Neuronal stem cell (in vitro differentiated cells): Measurements from ENCODE around the gene ZNF106.

ENCODE experiments used
- DNase-seq: peaks from one replicate; pipeline ENCODE4 v3.0.0-alpha.2; 2013; ENCODE audit warnings: low spot score
- H2AFZ ChIP-seq: one replicate; pipeline ENCODE4 v1.6.1; 2013; ENCODE audit warnings: mild to moderate bottlenecking, low read length, inconsistent platforms
- H2AK5ac ChIP-seq: 2 replicates; pipeline ENCODE4 v1.6.1; 2013; ENCODE audit warnings: low read depth, mild to moderate bottlenecking, inconsistent platforms, low read length, moderate library complexity, mixed read lengths
- H2BK120ac ChIP-seq: 2 replicates; pipeline ENCODE4 v1.6.1; 2013; ENCODE audit warnings: low read depth, mild to moderate bottlenecking, inconsistent platforms, low read length, moderate library complexity, mixed read lengths
- H2BK12ac ChIP-seq: one replicate; pipeline ENCODE4 v1.6.1; 2013; ENCODE audit warnings: low read length, inconsistent platforms
- H2BK15ac ChIP-seq: 2 replicates; pipeline ENCODE4 v1.6.1; 2013; ENCODE audit warnings: mild to moderate bottlenecking, low read length, inconsistent platforms, mixed read lengths
- H2BK5ac ChIP-seq: one replicate; pipeline ENCODE4 v1.6.1; 2013; ENCODE audit warnings: inconsistent platforms, mild to moderate bottlenecking, low read length, moderate library complexity
- H3K14ac ChIP-seq: one replicate; pipeline ENCODE4 v1.6.1; 2013; ENCODE audit warnings: low read length, inconsistent platforms
- H3K18ac ChIP-seq: 2 replicates; pipeline ENCODE4 v1.6.1; 2013; ENCODE audit warnings: low read length, inconsistent platforms
- H3K23ac ChIP-seq: 2 replicates; pipeline ENCODE4 v1.6.1; 2013; ENCODE audit warnings: low read depth, mild to moderate bottlenecking, mixed read lengths, low read length, inconsistent platforms; ENCODE audit not compliant: poor library complexity
- H3K27ac ChIP-seq: replicated peaks from 3 replicates; pipeline ENCODE4 v1.5.1; 2013; ENCODE audit warnings: low read length, inconsistent platforms
- H3K27me3 ChIP-seq, 3 experiments: 2 replicates each; pipeline ENCODE4 v1.6.1; 2013; ENCODE audit warnings: low read length in 3 of 3, mild to moderate bottlenecking in 2 of 3, inconsistent platforms in 1 of 3, low read depth in 1 of 3, mixed read lengths in 1 of 3, moderate library complexity in 1 of 3; ENCODE audit not compliant: control insufficient read depth in 3 of 3, insufficient read depth in 3 of 3
- H3K36me3 ChIP-seq, 2 donors: replicated peaks in 1 of 2; 2 replicates each; pipeline ENCODE4 v1.6.1; 2013; ENCODE audit warnings: low read length in 2 of 2; ENCODE audit not compliant: control insufficient read depth in 2 of 2, insufficient read depth in 2 of 2
- H3K4ac ChIP-seq: 2 replicates; pipeline ENCODE4 v1.6.1; 2013; ENCODE audit warnings: inconsistent platforms, mild to moderate bottlenecking, low read length, moderate library complexity
- H3K4me1 ChIP-seq, 2 donors: 1 replicate in 1 of 2; 2 replicates in 1 of 2; pipeline ENCODE4 v1.6.1; 2013; ENCODE audit warnings: low read length in 2 of 2, low read depth in 1 of 2; ENCODE audit not compliant: control insufficient read depth in 2 of 2, insufficient read depth in 1 of 2
- H3K4me2 ChIP-seq: one replicate; pipeline ENCODE4 v1.6.1; 2013; ENCODE audit warnings: mild to moderate bottlenecking, low read length, inconsistent platforms; ENCODE audit not compliant: insufficient read depth, poor library complexity, severe bottlenecking
- H3K4me3 ChIP-seq, 2 donors: 2 replicates each; pipeline ENCODE4 v1.5.1; 2013; ENCODE audit warnings: low read length in 2 of 2, mild to moderate bottlenecking in 2 of 2, inconsistent platforms in 1 of 2, moderate library complexity in 1 of 2
- H3K79me1 ChIP-seq: one replicate; pipeline ENCODE4 v1.6.1; 2013; ENCODE audit warnings: low read depth, mild to moderate bottlenecking, inconsistent platforms, low read length, moderate library complexity
- H3K9ac ChIP-seq: one replicate; pipeline ENCODE4 v1.6.1; 2013; ENCODE audit warnings: mild to moderate bottlenecking, low read depth, low read length, inconsistent platforms; ENCODE audit not compliant: poor library complexity
- H3K9me3 ChIP-seq, 2 donors: replicated peaks in 1 of 2; 2 replicates each; pipeline versions ENCODE3 to v1.6.1; 2013; ENCODE audit warnings: low read length in 2 of 2, mild to moderate bottlenecking in 2 of 2, inconsistent platforms in 1 of 2, low read depth in 1 of 2, mixed read lengths in 1 of 2, moderate library complexity in 1 of 2; ENCODE audit not compliant: control insufficient read depth in 2 of 2, insufficient read depth in 1 of 2
- H4K8ac ChIP-seq: one replicate; pipeline ENCODE4 v1.6.1; 2013; ENCODE audit warnings: low read depth, mild to moderate bottlenecking, inconsistent platforms, low read length, moderate library complexity
- H4K91ac ChIP-seq: one replicate; pipeline ENCODE4 v1.6.1; 2013; ENCODE audit warnings: low read length, low read depth, mild to moderate bottlenecking, inconsistent platforms; ENCODE audit not compliant: poor library complexity
- WGBS, 2 donors: extraction: QIAGEN DNeasy Blood & Tissue Kit; methylation state at CpG; one replicate each; pipeline ENCODE4 v1.1.7; 2013; ENCODE audit warnings: missing lambda C conversion rate in 2 of 2, mixed read lengths in 1 of 2; ENCODE audit not compliant: insufficient read length in 2 of 2, insufficient replicate concordance in 1 of 2; ENCODE audit errors: extremely low coverage in 2 of 2; 5-methylcytosine and 5-hydroxymethylcytosine counted together

The ZNF106 gene

GRCh38 chr15:42419369-42419768, 71.6 kb downstream of the ZNF106 start:
- Histone ChIP-seq H3K27ac (no peak overlapping the region), H3K23ac (no peak overlapping the region), H3K27me3 (no peaks in the 10 kb centered on the region), H3K18ac (no peak overlapping the region), H3K4ac (no peak overlapping the region), H4K91ac (no peak overlapping the region), H2BK5ac (no peak overlapping the region), H3K9ac (no peak overlapping the region), H3K9me3 (no peaks in the 10 kb centered on the region), H2BK120ac (no peak overlapping the region), H3K4me1 (no peaks in the 10 kb centered on the region), H3K4me2 (no peak overlapping the region), H3K79me1 (no peaks in the 10 kb centered on the region), H3K36me3 (peaks cover 25 to 93% of the 10 kb centered on the region in 2 donors), H4K8ac (no peak overlapping the region), H2AK5ac (no peak overlapping the region), H2AFZ (no peak overlapping the region), H2BK12ac (no peak overlapping the region), H3K4me3 (no peak overlapping the region), H2BK15ac (no peak overlapping the region), H3K14ac (no peak overlapping the region)
- no CpG with 5 or more reads among the region's 7 CpGs for WGBS, 2 donors
- no peak for DNase-seq

- Histone ChIP-seq H3K23ac (no peak overlapping the region), H3K27ac (no peak overlapping the region), H3K14ac (no peak overlapping the region), H4K8ac (no peak overlapping the region), H2BK15ac (no peak overlapping the region), H3K79me1 (no peaks in the 10 kb centered on the region), H2BK5ac (no peak overlapping the region), H3K9ac (no peak overlapping the region), H3K4me3 (no peak overlapping the region), H2AFZ (no peak overlapping the region), H3K27me3 (no peaks in the 10 kb centered on the region), H3K9me3 (no peaks in the 10 kb centered on the region), H3K4me1 (no peaks in the 10 kb centered on the region), H4K91ac (no peak overlapping the region), H2BK120ac (no peak overlapping the region), H2BK12ac (no peak overlapping the region), H3K18ac (no peak overlapping the region), H2AK5ac (no peak overlapping the region), H3K36me3 (peaks cover 20 to 75% of the 10 kb centered on the region in 2 donors), H3K4me2 (no peak overlapping the region), H3K4ac (no peak overlapping the region)
- no peak for DNase-seq
- no CpG with 5 or more reads among the region's 2 CpGs for WGBS, 2 donors
Measured at GRCh38 chr15:42413920-42414319, 77.0 kb downstream of the ZNF106 start.

GRCh38 chr15:42411884-42412283, 79.1 kb downstream of the ZNF106 start:
- no peak overlapping the region for H3K4me3 ChIP-seq
- no peak overlapping the region for H2BK15ac ChIP-seq
- no peak for DNase-seq
- no peak overlapping the region for H2BK12ac ChIP-seq
- H3K4me1 ChIP-seq: no peaks in the 10 kb centered on the region
- H3K4ac ChIP-seq: no peak overlapping the region
- H3K9me3 ChIP-seq: no peaks in the 10 kb centered on the region
- no CpG with 5 or more reads among the region's 7 CpGs for WGBS, 2 donors
- H4K91ac ChIP-seq: no peak overlapping the region
- no peaks in the 10 kb centered on the region for H3K27me3 ChIP-seq
- no peaks in the 10 kb centered on the region for H3K79me1 ChIP-seq
- H2BK5ac ChIP-seq: no peak overlapping the region
- H2BK120ac ChIP-seq: no peak overlapping the region
- no peak overlapping the region for H3K23ac ChIP-seq
- no peak overlapping the region for H3K27ac ChIP-seq
- no peak overlapping the region for H2AFZ ChIP-seq
- H3K18ac ChIP-seq: no peak overlapping the region
- H3K4me2 ChIP-seq: no peak overlapping the region
- H3K36me3 ChIP-seq: peaks cover 13 to 56% of the 10 kb centered on the region in 2 donors
- H2AK5ac ChIP-seq: no peak overlapping the region
- H3K14ac ChIP-seq: no peak overlapping the region
- H3K9ac ChIP-seq: no peak overlapping the region
- no peak overlapping the region for H4K8ac ChIP-seq

- Histone ChIP-seq H3K9me3 (no peaks in the 10 kb centered on the region), H2BK12ac (no peak overlapping the region), H3K79me1 (no peaks in the 10 kb centered on the region), H2BK5ac (no peak overlapping the region), H2AK5ac (no peak overlapping the region), H3K9ac (no peak overlapping the region), H3K23ac (no peak overlapping the region), H3K4me1 (peaks cover 0 to 3% of the 10 kb centered on the region in 2 donors), H2BK15ac (no peak overlapping the region), H3K4me3 (no peak overlapping the region), H3K14ac (no peak overlapping the region), H3K36me3 (peaks cover 5 to 29% of the 10 kb centered on the region in 2 donors), H4K8ac (no peak overlapping the region), H3K27ac (no peak overlapping the region), H3K4me2 (no peak overlapping the region), H3K18ac (no peak overlapping the region), H3K4ac (no peak overlapping the region), H3K27me3 (no peaks in the 10 kb centered on the region), H2BK120ac (no peak overlapping the region), H2AFZ (no peak overlapping the region), H4K91ac (no peak overlapping the region)
- DNase-seq: no peak
- WGBS, 2 donors: no CpG with 5 or more reads among the region's 9 CpGs
Measured at GRCh38 chr15:42409011-42409410, 81.9 kb downstream of the ZNF106 start.
